ENCODE measurements around the gene ZSCAN25.

ZSCAN25 gene

DNA sequence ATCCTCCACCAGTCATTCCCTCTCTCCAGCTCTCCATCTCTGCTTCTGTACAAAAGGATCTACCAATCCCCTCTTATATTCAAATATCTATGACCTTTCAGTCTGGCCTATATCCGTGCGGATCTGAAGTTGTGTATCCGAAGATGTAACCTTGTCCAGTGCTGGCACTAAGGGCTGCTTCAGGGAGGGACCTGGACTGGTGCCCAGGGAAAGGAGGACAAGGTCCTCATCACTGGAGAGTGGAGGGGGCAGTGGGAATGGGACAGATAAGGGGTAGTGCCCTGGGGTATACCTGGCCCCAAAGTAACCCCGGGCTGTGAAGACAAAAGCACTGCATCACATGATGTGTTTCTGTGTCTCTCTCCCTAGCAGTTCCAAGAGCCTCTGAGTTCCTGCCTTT, 16.9 kb upstream of the ZSCAN25 start:
- no peak for TF ChIP-seq CTCF (IDR thresholded peaks at IDR 0.05)
- H3K27ac ChIP-seq = no peak overlapping the region
- H3K4me3 ChIP-seq = no peak overlapping the region
- DNase-seq (ENCODE audit: low spot score) = no peak

- TF ChIP-seq CTCF (IDR thresholded peaks at IDR 0.05) = no peak
- Histone ChIP-seq H3K4me3 (no peak overlapping the region), H3K27ac (no peak overlapping the region)
- no peak for DNase-seq (ENCODE audit: low spot score)
Measured at GRCh38 chr7:99601656-99602310, 15.0 kb upstream of the ZSCAN25 start.

GRCh38 chr7:99605527-99605926, 11.2 kb upstream of the ZSCAN25 start:
- Histone ChIP-seq H3K4me3 (no peak overlapping the region), H3K27ac (no peak overlapping the region)
- no peak for DNase-seq (ENCODE audit: low spot score)
- no peak for TF ChIP-seq CTCF (IDR thresholded peaks at IDR 0.05)

DNA sequence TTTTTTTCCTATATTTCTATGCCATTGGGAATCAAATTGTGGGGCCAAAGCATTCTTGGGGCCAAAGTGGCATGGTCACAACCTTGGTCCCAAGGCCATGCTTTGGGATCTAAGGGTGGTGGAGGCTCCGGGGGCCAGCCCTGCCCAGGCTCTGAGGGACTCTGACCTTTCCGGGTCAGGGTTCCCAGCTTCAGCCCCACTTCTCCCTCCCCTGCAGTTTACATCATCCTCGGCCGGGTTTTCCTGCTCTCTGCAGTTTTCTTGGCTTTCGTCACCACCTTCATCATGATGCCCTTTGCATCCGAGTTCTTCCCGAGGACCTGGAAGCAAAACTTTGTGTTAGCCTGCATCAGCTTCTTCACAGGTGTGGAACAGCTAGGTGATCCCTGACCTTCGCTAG, 10.2 kb upstream of the ZSCAN25 start:
- H3K4me3 ChIP-seq = no peak overlapping the region
- H3K27ac ChIP-seq = no peak overlapping the region
- DNase-seq (ENCODE audit: low spot score) = no peak
- no peak for TF ChIP-seq CTCF (IDR thresholded peaks at IDR 0.05)

DNA sequence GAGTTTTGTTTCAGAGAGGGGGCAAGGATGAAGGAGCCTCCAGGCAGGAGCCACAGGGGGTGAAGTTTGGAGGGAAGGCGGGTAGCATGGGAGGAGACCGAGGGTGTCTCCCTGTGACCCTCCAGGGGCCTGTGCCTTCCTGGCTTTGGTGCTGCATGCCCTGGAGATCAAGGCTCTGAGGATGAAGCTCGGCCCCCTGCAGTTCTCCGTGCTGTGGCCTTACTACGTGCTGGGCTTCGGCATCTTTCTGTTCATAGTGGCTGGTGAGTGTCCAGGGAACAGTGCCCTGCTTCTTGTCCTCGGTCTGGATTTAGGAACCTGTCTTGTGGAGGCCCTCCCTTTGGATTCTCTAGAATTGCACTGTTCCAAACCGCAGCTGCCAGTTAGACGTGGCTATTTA, 9.2 kb upstream of the ZSCAN25 start:
- no peak overlapping the region for H3K27ac ChIP-seq

GRCh38 chr7:99614495-99614894, 2.3 kb upstream of the ZSCAN25 start:
- no peak for DNase-seq (ENCODE audit: low spot score)
- Histone ChIP-seq H3K4me3 (no peak overlapping the region), H3K27ac (no peak overlapping the region)
- no peak for TF ChIP-seq CTCF (IDR thresholded peaks at IDR 0.05)

More for the DNA sequence above, 9.2 kb upstream of the ZSCAN25 start:
- DNase-seq (ENCODE audit: low spot score) = no peak
- no peak overlapping the region for H3K4me3 ChIP-seq
- TF ChIP-seq CTCF (IDR thresholded peaks at IDR 0.05) = no peak

DNA sequence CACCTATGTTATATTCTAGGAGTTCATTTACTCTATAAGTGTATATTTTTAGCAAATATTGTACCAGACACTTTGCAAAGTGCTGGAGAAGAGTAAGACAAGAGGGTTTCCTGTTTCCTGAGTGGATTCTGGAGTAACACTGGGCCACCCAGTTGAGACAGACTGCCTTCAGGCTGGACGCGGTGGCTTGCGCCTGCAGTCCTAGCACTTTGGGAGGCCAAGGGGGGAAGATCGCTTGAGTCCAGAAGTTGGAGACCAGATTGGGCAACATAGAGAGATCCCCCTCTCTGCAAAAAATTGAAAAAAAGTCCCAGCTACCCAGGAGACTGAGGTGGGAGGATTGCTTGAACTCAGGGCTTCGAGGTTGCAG, 772 bp upstream of the ZSCAN25 start:
- TF ChIP-seq CTCF (IDR thresholded peaks at IDR 0.05) = no peak
- peak; percentile 17 for DNase-seq (ENCODE audit: low spot score)
- Histone ChIP-seq H3K4me3 (peak overlapping the region; percentile 93), H3K27ac (peak overlapping the region in 1 of 2 donors; percentile 79)
